Right lobe of liver (tissue), 6 donors: ENCODE data around the gene DLG2. TPM values are rescaled to one million over a fixed set of nuclear protein-coding genes. Genes with fewer than 3 reads are reported as not detected.

ENCODE experiments used
- ATAC-seq, 4 donors: fragments of 200-7000 bp; cut with Tn5 transposase; one replicate each; pipeline ENCODE4 v1.9.1; 2020; ENCODE audit warnings: mild to moderate bottlenecking in 4 of 4, moderate library complexity in 4 of 4
- DNase-seq, 3 donors: peaks; one replicate each; pipeline ENCODE4 v3.0.0-alpha.2; 2020
- H3K27ac ChIP-seq, 3 donors: fragments of 200-600 bp; one replicate each; pipeline ENCODE4 v1.8.0; 2022
- H3K27me3 ChIP-seq, 2 donors: fragments of 200-600 bp; one replicate each; pipeline ENCODE4 v1.8.0; 2022
- H3K36me3 ChIP-seq, 4 donors: fragments of 200-600 bp; sonication (generic) in 1 of 4; one replicate each; pipeline versions ENCODE4 v1.5.1 to v1.8.0; 2017 to 2022; ENCODE audit warnings: control low read depth in 1 of 4
- H3K4me1 ChIP-seq, 4 donors: fragments of 200-600 bp; sonication (generic) in 1 of 4; one replicate each; pipeline versions ENCODE4 v1.5.1 to v1.8.0; 2017 to 2022; ENCODE audit warnings: control low read depth in 1 of 4
- H3K4me3 ChIP-seq, 3 donors: fragments of 200-600 bp; one replicate each; pipeline ENCODE4 v1.8.0; 2022
- H3K9me3 ChIP-seq, 4 donors: fragments of 200-600 bp; sonication (generic) in 1 of 4; one replicate each; pipeline versions ENCODE4 v1.5.1 to v1.8.0; 2017 to 2022; ENCODE audit warnings: control low read depth in 1 of 4
- CTCF ChIP-seq, 4 donors: fragments of 200-600 bp in 3 of 4; fragments of 450-650 bp in 1 of 4; IDR thresholded peaks; one replicate each; pipeline versions ENCODE4 v1.5.1 to v1.8.0; 2016 to 2022; ENCODE audit warnings: antibody characterized with exemption in 4 of 4, mild to moderate bottlenecking in 2 of 4
- POLR2A ChIP-seq: fragments of 450-650 bp; IDR thresholded peaks from one replicate; pipeline ENCODE4 v1.6.1; 2017; ENCODE audit warnings: antibody characterized with exemption, mild to moderate bottlenecking
- WGBS: methylation state at CpG from one replicate; pipeline ENCODE4 v1.1.6; 2018; ENCODE audit warnings: low coverage, low lambda C conversion rate; ENCODE audit not compliant: insufficient coverage; ENCODE audit errors: missing lambda C conversion rate; 5-methylcytosine and 5-hydroxymethylcytosine counted together
- intact Hi-C, 2 donors: fragments of 100-400 bp; cut with DNase I; formaldehyde crosslinking; loops; one replicate each; pipeline versions ENCODE4 v1.11.2 to v1.14.1; 2022
- total RNA-seq, 6 experiments: library from RNA; depleted of rRNA in 2 of 6; stranded (reverse); fragments of >200 nt in 2 of 6; fragmentation: NEBNext Ultra II Directional in 3 of 6; extraction: Animal tissue kit (Norgen Biotek cat#: 25700) in 3 of 6; gene quantifications; one replicate each; pipeline versions ENCODE4 v1.1.0 to v1.2.4, GENCODE V29; 2016 to 2023
- donor health status: DM: no; HTN: yes; CAD: no.
- donor health status: DM: no; HTN: no; CAD: no.
- donor health status: DM: no; HTN: no; CAD: no.
- donor health status: DM: no; HTN: yes; CAD: no.
- donor health status: DM: no; HTN: yes; CAD: no.

Gene DLG2
- total RNA-seq, 6 experiments from 2014 or later = 1.2 to 6.4 (median 2.5) TPM

- WGBS = 81% methylated on average over 3 of the region's 3 CpGs
- TF ChIP-seq POLR2A (no peak), CTCF (IDR thresholded peaks at IDR 0.05) (no peak)
- no peak overlapping the region for H3K27ac ChIP-seq
- ATAC-seq (no peak), DNase-seq (no peak)
- intact Hi-C loops = no loop called here
- H3K4me3 ChIP-seq = no peak overlapping the region
- H3K9me3 ChIP-seq = no peaks in the 10 kb centered on the region
- H3K27me3 ChIP-seq = no peaks in the 10 kb centered on the region
- peaks cover 0 to 5% (median 0%) of the 10 kb centered on the region in 4 donors for H3K36me3 ChIP-seq
- H3K4me1 ChIP-seq = peaks cover 0 to 21% (median 4%) of the 10 kb centered on the region in 4 donors
Measured at GRCh38 chr11:85666687-85667086, 39.5 kb upstream of the DLG2 start.

GRCh38 chr11:85665733-85666132 lies 38.6 kb upstream of the DLG2 start:
- 56% methylated on average over 5 of the region's 5 CpGs for WGBS
- Histone ChIP-seq H3K27ac (no peak overlapping the region), H3K4me1 (peaks cover 0 to 22% (median 7%) of the 10 kb centered on the region in 4 donors), H3K9me3 (no peaks in the 10 kb centered on the region), H3K27me3 (no peaks in the 10 kb centered on the region), H3K36me3 (peaks cover 0 to 8% (median 0%) of the 10 kb centered on the region in 4 donors), H3K4me3 (peak overlapping the region in 1 of 3 donors; percentile 92)
- no peak for TF ChIP-seq CTCF (IDR thresholded peaks at IDR 0.05)
- no peak for TF ChIP-seq POLR2A
- no peak for DNase-seq
- intact Hi-C loops = no loop called here
- no peak for ATAC-seq

GRCh38 chr11:85664615-85665481 lies 37.7 kb upstream of the DLG2 start, which contains the start of gene CREBZF:
TSS of gene CREBZF (minus strand) at chr11:85665129. CDS start at chr11:85664875, 254 bp downstream.
- Histone ChIP-seq H3K4me3 (peak within 1 kb of the TSS; percentile 88 to 92 (median 89)), H3K36me3 (peaks cover 0 to 16% (median 2%) of the 10 kb centered on the region in 4 donors), H3K9me3 (no peaks in the 10 kb centered on the region), H3K27ac (peak within 1 kb of the TSS; percentile 89 to 98 (median 94)), H3K27me3 (no peaks in the 10 kb centered on the region), H3K4me1 (peaks cover 0 to 31% (median 9%) of the 10 kb centered on the region in 4 donors)
- peak; percentile 93 to 96 (median 96) for ATAC-seq
- peak; percentile 94 to 96 (median 95) for DNase-seq
- under 1% methylated on average over 18 of the region's 67 CpGs for WGBS
- intact Hi-C loops = no loop called here
- TF ChIP-seq POLR2A (peak; percentile 97), CTCF (IDR thresholded peaks at IDR 0.05) (peak in 1 of 4 donors; percentile 3)

GRCh38 chr11:85663753-85664614 lies 36.8 kb upstream of the DLG2 start:
- TF ChIP-seq POLR2A (no peak), CTCF (IDR thresholded peaks at IDR 0.05) (peak; percentile 47 to 59 (median 54))
- ATAC-seq = peak; percentile 76 to 79 (median 77)
- peak; percentile 81 to 87 (median 85) for DNase-seq
- Histone ChIP-seq H3K27me3 (no peaks in the 10 kb centered on the region), H3K4me3 (peak overlapping the region; percentile 88 to 92 (median 89)), H3K4me1 (peaks cover 0 to 38% (median 9%) of the 10 kb centered on the region in 4 donors), H3K36me3 (peaks cover 0 to 22% (median 4%) of the 10 kb centered on the region in 4 donors), H3K9me3 (no peaks in the 10 kb centered on the region), H3K27ac (peak overlapping the region; percentile 89 to 98 (median 94))
- WGBS = under 1% methylated on average over 43 of the region's 73 CpGs
- intact Hi-C loops = no loop called here
